Left lobe of liver (tissue), 1 donor: Measurements from ENCODE around the gene RSPO3. TPM values are rescaled to one million over a fixed set of nuclear protein-coding genes. Genes with fewer than 3 reads are reported as not detected.

Experiments
- total RNA-seq: library from RNA; stranded (reverse); gene quantifications from one replicate; pipeline ENCODE4 v1.2.1, GENCODE V29; 2021
- donor health status: DM: no; HTN: yes; CAD: no.

The RSPO3 gene
- total RNA-seq, 1 donor from 2014 or later: 1.6 TPM

Other genes with a start within 250 kb of the RSPO3 start
- 15.8 TPM for gene RNF146, start 148.2 kb downstream of the RSPO3 start, total RNA-seq
- gene ECHDC1, start 224.9 kb downstream of the RSPO3 start, total RNA-seq: 36.6 TPM